HG03103 (cell line): ENCODE data around the gene PSMD14.

ENCODE experiments used
- ATAC-seq: cut with Tn5 transposase; IDR thresholded peaks from one replicate; pipeline ENCODE4 v1.9.1; 2021; ENCODE audit warnings: low read depth; ENCODE audit not compliant: unreplicated experiment

Gene PSMD14

DNA sequence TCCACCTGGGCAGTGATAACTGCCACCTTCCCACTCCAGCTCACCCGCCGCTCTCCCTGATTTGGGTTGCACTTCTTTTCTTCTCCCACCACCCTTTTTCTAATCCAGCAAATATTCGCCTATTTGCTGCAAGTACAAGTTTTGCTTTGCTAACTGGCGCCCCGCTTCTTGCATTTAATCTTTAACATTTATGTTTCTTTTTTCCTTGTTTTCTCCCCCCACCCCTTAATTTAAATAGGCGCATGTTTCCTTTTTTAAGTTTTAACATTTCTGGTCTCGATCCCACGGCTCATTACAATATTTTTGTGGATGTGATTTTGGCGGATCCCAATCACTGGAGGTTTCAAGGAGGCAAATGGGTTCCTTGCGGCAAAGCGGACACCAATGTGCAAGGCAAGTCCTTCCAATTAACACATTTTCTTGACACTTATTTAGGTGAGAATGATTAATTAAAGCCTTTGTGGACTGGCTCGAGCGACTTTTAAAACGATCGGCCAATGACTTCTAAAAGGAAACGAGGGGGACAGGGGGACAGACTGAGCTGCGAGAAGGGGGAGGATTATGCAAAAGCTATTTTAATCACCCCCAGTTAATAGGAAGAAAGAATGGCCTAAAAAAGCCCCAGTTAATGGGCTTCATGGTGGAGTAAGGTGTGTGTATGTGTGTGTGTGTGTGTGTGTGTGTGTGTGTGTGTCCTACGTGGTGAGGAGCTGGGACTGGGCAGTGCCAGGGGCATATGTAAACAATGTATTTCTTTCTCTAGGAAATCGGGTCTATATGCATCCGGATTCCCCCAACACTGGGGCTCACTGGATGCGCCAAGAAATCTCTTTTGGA lies 109.4 kb downstream of the PSMD14 start:
- ATAC-seq: no peak

DNA sequence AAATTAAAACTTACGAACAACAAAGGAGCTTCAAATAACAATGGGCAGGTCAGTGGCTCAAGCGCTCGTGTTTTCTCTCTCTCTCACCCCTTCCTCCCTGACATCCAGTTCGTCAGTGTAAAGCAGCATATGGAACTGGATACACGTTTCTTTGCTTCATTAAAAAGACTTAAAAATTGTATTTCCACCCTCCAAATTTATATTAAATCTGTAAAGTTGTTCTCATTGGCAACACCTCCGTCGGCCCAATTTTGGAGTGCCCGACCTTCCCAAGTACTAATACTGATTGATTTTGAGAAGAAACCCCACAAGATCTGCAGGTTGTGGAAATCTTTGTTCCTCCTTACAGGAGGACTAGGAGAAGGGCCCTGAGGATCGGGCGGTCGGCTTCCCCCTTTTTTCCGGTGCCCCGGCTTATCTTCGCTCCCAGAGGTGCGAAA lies 110.1 kb downstream of the PSMD14 start:
- ATAC-seq: no peak

DNA sequence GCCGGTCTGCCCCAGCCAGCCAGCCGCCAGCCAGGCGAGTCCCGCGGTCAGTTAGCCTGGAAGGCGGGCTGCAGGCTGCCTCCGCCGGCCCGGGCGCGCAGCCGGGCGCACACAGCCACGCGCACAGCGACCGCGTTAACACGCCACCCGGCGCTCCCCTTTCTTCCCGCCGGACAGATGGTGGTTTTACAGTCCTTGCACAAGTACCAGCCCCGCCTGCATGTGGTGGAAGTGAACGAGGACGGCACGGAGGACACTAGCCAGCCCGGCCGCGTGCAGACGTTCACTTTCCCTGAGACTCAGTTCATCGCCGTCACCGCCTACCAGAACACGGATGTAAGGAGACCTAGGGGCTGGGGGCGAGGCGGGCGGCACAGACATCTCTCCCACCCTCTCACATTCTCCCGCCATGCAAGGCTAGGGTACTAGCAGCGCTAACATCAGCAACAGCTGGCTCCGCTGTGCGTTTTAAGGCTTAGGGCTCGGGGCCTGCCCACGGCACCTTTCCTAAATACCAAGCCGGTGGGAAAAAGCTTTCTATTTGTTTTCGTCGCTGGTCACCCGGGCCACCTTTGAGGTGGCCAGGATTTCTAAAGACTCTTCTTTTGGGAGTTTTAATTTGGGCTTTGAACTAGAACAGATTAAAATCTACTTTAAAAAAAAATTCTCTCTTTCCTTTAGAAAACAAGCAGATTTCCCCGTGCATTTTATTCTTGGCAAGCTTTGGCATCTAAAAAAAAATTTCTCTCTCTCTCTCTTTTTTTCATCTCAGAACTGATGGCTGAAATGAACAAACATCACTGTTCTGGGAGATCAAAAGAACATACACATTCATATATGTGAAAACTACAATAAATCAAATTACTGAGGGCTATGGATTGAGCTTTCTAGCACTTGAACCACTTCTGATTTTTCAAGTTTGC lies 110.8 kb downstream of the PSMD14 start:
- ATAC-seq: no peak

DNA sequence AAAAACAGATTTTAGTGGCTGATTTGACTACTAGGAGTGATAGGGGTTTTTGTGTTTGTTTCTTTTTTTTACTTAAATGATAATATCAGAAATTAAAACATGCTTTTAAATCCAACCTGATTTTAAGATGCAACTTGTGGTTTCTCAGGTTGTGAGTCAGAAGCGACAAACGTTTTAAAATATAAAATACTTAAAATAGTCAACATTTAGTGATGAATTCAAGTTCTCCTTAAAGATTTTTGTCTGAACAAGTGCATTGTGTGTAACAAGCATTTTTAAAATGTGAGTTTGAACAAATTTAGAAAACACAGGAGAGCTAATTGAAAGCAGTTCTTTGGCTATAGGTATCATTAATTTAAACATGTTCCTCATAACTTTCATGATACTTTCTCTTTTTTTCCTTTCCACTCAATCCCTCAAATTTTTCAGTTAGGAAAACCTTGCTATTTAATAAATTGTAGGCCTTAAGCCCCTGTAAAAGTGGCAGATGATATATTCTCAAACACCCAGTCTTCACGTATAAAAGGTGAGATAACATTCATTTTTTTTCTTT lies 111.5 kb downstream of the PSMD14 start:
- no peak for ATAC-seq

DNA sequence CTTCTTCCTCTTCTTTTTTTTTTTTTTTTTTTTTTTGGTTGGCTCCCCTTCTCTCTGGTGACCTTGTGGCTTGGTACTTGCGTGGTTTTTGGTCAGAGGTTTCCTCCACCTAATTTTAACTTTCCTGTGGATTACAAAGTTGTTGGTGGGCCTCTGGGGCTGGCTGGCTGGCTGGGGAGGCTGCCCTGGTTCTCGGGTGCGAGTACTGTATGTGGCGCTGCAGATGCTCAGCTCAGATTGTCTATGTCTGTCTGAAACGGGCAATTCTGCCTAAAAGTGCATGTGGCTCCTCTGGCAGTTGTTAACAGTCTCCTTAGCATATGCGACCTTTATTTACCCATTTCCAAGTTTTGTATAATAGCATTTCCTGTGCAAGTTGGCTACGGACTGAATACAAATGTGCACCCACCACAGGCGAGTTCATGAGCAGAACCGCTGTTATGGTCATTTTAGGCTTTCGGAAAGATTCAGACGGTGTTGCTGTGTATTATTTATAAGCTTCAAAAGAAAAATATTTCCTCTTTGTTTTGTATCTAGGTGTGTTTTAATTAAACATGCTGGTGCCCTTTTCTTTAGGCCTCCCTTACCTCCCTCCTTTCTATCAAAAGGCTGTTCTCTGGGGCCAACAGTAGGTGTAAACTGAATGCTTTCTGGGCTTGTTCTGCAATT lies 112.3 kb downstream of the PSMD14 start:
- ATAC-seq: no peak

DNA sequence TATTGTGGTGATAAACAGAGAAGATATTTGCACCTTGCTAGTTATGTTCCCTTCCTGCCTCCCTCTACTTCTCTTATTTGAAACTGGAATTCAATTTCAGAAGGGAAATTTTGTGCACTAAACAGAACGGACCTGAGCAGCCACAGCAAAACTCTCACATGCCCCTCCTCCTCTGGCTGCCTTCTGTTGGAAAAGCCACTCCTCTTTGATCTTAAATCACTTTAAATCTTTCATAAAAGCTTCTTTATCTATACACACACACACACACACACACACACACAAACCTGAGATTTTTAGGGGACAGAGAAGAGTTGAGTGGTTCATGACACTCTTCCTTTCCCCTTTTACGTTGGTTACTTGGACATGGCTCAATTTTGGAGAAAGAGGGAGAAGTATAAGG lies 113.5 kb downstream of the PSMD14 start:
- ATAC-seq: no peak

DNA sequence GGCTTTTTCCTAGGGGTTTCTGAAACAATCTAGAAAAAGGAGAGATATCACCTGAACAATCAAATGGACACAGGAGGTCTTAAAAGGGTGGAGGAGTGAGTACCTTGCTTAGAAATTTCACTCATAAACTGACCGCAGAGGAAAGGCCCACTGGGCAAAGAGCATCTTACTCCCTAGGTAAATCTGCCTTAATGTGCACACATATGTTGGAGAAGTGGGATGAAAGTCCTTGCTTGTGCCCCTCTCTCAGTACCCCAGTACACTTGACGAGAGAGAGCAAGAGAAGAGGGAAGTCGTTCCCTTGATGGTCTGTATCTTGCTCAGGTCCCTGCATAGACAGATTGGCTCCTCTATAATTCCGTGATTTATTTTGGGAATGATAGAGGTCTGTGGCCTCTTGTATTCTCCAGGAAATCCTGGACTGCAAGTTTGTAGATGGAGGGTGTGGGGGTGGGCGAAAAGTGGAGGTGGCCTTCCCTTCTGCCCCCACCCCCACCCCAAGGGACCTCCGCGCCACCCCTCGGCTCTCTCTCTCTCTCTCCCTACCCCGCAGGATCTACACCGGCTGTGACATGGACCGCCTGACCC lies 114.7 kb downstream of the PSMD14 start:
- ATAC-seq: no peak

DNA sequence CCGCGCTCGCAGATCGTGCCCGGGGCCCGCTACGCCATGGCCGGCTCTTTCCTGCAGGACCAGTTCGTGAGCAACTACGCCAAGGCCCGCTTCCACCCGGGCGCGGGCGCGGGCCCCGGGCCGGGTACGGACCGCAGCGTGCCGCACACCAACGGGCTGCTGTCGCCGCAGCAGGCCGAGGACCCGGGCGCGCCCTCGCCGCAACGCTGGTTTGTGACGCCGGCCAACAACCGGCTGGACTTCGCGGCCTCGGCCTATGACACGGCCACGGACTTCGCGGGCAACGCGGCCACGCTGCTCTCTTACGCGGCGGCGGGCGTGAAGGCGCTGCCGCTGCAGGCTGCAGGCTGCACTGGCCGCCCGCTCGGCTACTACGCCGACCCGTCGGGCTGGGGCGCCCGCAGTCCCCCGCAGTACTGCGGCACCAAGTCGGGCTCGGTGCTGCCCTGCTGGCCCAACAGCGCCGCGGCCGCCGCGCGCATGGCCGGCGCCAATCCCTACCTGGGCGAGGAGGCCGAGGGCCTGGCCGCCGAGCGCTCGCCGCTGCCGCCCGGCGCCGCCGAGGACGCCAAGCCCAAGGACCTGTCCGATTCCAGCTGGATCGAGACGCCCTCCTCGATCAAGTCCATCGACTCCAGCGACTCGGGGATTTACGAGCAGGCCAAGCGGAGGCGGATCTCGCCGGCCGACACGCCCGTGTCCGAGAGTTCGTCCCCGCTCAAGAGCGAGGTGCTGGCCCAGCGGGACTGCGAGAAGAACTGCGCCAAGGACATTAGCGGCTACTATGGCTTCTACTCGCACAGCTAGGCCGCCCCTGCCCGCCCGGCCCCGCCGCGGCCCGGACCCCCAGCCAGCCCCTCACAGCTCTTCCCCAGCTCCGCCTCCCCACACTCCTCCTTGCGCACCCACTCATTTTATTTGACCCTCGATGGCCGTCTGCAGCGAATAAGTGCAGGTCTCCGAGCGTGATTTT lies 115.5 kb downstream of the PSMD14 start:
- no peak for ATAC-seq

DNA sequence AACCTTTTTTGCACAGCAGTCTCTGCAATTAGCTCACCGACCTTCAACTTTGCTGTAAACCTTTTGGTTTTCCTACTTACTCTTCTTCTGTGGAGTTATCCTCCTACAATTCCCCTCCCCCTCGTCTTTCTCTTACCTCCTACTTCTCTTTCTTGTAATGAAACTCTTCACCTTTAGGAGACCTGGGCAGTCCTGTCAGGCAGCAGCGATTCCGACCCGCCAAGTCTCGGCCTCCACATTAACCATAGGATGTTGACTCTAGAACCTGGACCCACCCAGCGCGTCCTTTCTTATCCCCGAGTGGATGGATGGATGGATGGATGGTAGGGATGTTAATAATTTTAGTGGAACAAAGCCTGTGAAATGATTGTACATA lies 116.2 kb downstream of the PSMD14 start:
- no peak for ATAC-seq

DNA sequence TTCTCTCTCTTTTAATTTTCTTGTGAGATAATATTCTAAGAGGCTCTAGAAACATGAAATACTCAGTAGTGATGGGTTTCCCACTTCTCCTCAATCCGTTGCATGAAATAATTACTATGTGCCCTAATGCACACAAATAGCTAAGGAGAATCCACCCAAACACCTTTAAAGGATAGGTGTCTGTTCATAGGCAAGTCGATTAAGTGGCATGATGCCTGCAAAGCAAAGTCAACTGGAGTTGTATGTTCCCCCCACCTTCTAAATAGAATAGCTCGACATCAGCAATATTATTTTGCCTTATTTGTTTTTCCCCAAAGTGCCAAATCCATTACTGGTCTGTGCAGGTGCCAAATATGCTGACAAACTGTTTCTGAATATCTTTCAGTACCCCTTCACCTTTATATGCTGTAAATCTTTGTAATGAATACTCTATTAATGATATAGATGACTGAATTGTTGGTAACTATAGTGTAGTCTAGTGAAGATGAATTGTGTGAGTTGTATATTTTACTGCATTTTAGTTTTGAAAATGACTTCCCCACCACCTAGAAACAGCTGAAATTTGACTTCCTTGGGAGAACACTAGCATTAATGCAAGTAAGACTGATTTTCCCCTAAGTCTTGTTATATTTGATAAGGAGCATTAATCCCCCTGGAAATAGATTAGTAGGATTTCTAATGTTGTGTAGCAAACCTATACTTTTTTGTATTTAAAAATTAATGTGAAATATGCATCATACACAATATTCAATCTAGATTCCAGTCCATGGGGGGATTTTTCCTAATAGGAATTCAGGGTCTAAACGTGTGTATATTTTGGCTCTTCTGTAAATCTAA lies 116.9 kb downstream of the PSMD14 start:
- no peak for ATAC-seq

DNA sequence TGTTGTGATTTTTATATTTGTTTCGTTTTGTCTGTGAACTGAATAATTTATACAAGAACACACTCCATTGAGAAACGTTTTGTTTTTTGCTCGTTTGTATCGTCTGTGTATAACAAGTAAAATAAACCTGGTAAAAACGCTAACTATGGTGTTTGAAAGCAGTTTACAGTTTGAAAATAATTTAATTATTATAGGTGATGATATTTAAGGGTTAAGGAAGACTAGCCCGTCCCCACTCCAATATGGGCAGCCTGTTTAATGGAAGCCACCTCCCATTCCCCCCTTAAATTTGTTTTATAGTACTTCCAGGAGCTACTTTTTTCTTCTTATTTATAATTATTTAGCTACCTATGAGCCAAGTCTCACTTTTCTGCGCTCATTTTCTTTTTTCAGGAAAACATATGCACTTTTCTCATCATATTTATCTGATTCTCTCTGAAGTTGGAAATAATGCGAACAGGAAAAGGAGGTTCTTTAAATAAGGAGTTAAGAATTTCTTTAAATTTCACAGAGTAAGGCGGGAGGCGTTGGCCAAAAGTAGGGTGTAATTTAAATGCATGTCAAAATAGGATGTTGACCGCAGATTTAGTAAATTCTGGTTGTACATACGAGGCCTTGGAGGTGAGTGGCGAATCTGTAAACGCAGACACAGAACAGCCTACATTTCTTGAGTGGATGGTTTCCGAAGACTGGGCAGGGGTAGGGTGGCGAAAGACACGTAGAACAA lies 117.7 kb downstream of the PSMD14 start:
- ATAC-seq: no peak

DNA sequence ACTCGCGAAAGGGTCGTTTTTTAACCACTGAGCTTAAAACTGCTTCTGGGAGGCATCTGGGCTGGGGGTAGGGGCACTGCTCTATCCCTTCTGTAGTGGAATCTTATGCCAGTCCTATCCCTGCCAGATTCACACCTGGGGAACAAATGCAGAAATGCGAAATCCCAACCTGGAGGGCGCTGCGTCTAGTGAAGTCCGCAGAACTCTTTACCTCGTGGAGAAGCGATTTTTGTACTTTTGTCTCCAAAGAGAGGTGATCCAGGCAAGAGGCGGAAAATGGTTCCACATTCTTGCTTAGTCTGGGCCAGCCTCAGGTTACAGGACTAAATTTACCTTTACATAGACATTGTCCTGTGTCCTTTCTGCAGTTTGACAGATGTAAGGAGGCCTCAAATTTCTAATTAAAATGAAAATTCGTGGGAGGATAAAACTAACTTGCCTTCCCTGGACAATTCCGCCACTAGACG lies 118.3 kb downstream of the PSMD14 start:
- ATAC-seq: no peak

DNA sequence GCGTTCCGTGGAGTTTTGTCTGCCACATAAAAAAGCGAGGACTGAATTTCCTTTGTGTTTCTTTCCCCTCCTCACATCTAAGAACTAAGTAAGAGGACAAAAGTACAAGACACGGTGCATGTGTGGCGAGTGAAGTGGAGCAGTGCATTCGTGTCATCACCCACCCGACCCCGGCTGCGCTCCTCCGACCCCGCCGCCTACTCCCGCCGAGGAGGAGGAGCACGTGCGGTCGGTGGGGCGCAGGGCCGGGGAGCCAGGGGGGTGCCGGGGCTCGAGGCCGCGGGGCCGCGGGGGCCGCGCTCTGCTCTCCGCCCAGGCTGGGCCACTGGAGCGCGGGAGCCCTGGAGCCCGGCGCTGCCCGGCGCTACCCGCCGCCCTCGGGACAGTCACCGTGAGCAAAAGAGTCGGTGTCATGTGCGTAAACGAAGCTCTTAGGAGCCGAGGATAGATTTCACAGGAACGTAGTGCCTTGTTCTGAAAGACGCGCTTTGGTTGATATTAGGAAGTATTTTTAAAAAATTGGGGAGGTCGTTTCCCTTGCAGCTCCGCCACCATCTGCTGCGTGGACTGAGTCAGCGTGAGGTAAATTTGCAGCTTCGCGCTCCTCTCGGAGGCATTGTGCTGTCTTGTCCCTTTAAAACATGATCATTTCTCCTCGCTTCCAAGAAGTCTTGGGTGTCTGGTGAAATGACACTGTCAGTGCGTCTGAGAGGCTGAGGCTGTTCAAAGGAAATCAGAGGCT lies 118.9 kb downstream of the PSMD14 start:
- ATAC-seq: no peak

DNA sequence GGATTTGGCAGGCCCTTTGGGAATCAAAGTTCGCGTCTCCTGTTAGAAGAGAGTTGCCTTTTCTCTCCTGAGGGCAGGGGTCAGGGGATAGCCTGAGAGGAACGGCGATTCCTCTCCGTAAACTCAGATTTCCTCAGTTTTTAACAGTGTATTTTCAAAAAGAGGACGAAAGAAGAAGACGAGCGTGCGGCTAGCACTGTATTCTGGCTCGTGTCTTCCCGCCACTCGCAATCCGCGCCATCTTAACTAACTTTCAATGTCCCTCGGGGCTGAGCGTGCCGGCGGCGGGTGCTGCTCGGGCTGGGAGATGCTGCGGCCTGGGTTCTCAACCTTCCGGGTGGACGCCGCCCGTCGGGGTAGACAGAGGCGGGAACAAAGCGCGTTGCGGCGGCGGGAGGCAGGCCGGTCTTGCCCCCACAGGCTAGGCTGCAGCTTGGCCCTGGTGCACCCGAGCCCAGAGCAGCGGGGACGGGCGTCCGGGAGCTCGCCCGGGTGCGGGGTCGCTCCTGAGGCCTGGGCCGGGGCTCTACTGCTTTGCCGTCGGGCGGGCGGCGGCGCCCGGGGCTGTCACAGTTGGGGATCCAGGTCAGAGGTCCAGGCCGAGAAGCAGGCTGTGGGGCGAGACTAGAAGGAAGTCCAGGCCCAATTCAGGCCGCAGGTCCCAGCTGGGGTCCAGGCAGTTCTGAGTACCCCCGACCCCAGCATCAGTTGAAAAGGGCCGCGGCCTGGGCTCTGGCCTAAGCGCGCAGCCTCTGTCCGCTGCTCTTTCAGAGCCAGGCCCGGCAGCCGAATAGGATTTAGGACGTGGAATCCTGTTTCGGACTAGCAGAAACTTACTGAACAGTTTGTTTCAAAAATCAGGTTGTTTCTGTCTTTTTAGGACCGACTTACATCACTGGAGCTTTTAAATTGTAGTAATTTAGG lies 119.7 kb downstream of the PSMD14 start:
- ATAC-seq: no peak

DNA sequence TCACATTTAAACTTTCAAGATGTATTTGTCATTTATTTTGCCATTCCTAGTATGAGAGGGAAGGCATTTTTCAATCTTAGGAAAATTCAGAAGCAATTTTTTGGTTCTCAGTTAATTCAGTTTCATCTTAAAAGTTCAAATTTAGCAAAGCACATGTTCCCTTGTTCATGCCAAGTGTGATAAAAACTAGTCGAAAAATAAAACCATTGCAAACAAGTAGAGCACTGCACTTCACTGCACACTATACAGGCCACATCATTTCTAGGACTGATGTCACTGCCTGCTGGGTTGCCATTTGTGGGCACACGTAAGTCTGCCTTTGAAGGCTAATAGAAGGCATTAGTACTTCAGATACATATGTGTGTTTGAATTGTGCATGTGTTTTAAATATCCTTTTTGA lies 122.2 kb downstream of the PSMD14 start:
- no peak for ATAC-seq

DNA sequence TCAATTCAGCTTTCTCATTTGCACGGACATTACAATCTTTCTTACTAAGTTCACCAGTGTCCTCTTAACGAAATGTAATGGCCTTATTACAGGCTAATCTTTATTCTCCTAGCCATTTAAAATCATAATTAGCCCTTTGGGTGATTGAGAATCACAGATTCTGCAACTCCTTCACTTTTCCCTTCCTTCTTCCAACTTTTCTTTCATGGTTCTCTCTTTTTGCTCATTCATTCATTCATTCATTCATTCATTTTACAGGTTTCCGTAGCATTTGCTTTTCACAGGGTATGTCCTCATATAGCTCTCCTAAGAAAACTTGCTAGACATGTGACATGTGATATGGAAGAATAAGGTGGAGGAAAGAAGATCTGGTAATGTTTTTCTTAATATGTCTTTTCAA lies 123.9 kb downstream of the PSMD14 start:
- no peak for ATAC-seq
